NCI-H128 (cell line): ENCODE results near the gene SLC39A2.

Source experiments
- DNase-seq: peaks from one replicate; lab custom pipeline; 2025; ENCODE audit not compliant: unreplicated experiment; lab: John Stamatoyannopoulos, UW

Gene SLC39A2

GRCh38 chr14:21043387-21043973 lies 44.4 kb downstream of the SLC39A2 start:
- no peak for DNase-seq

GRCh38 chr14:21043974-21044618 lies 45.0 kb downstream of the SLC39A2 start:
- DNase-seq = no peak

- no peak for DNase-seq
These were observed 48.3 kb downstream of the SLC39A2 start for GRCh38 chr14:21047378-21047781.

GRCh38 chr14:21048638-21049037 lies 49.5 kb downstream of the SLC39A2 start:
- no peak for DNase-seq

- DNase-seq = no peak
These were observed 50.2 kb downstream of the SLC39A2 start for GRCh38 chr14:21049271-21049673.

GRCh38 chr14:21050597-21050996 lies 51.5 kb downstream of the SLC39A2 start:
- DNase-seq = no peak
